DND-41 (cell line): Measurements from ENCODE around the gene CNDP2.

ENCODE experiments used
- CTCF ChIP-seq: IDR thresholded peaks from 2 replicates; pipeline ENCODE4 v1.5.1; 2012; ENCODE audit warnings: borderline replicate concordance, low read length, moderate library complexity, mild to moderate bottlenecking; ENCODE audit not compliant: poor library complexity, severe bottlenecking; ENCODE audit errors: extremely low read depth
- EZH2 ChIP-seq: IDR thresholded peaks from 3 replicates; pipeline ENCODE4 v1.6.1; 2012; ENCODE audit warnings: borderline replicate concordance, low read depth, mild to moderate bottlenecking, moderate library complexity, low read length, inconsistent platforms; ENCODE audit not compliant: severe bottlenecking

GRCh38 chr18:74546751-74547530, 50.8 kb downstream of the CNDP2 start:
- TF ChIP-seq CTCF (no peak), EZH2 (no peak)
